ENCODE measurements around the gene TCEA3.

DNA sequence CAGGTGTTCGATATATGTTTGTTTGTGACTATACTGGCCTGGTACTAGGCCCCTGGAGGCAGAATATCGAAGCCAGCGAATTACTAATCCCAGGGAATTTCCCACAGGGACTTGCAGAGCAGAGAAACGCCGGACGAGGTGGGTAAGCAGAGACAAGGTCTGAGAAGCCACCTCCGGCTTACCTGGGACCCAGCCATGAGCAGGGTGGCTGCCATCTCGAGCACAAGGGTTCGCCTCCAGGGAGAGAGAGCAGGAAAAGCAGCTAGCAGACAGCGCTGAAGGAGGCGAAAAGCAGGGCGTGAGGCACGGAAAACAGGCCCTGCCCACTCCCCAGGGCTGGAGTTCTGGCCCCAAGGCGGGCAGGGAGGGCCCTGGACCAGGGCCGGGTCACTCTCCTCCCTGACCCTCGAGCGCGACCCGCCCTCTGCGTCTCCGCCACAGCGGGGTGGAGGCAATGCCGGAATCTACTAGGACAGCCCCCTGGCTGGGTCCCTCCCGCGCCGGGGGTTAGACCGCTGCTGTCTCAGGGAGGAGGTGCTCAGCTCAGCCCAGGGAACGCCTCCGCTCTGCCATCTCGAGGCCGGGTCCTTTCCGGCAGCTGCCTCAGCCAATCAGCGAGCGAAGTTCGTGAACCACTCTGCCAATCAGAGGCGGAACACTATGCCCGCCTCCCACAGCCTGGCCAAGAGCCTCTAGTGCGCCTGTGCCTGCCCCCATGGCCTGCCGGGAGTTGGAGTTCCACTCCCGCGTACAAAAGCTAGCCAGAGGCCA lies 56.6 kb downstream of the TCEA3 start:
- TF ChIP-seq, protein P1, sequence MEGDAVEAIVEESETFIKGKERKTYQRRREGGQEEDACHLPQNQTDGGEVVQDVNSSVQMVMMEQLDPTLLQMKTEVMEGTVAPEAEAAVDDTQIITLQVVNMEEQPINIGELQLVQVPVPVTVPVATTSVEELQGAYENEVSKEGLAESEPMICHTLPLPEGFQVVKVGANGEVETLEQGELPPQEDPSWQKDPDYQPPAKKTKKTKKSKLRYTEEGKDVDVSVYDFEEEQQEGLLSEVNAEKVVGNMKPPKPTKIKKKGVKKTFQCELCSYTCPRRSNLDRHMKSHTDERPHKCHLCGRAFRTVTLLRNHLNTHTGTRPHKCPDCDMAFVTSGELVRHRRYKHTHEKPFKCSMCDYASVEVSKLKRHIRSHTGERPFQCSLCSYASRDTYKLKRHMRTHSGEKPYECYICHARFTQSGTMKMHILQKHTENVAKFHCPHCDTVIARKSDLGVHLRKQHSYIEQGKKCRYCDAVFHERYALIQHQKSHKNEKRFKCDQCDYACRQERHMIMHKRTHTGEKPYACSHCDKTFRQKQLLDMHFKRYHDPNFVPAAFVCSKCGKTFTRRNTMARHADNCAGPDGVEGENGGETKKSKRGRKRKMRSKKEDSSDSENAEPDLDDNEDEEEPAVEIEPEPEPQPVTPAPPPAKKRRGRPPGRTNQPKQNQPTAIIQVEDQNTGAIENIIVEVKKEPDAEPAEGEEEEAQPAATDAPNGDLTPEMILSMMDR (conservative IDR thresholded peaks at IDR 0.05; ENCODE audit: low read depth in 2 of 2), result no peak
- TF ChIP-seq, protein P2, sequence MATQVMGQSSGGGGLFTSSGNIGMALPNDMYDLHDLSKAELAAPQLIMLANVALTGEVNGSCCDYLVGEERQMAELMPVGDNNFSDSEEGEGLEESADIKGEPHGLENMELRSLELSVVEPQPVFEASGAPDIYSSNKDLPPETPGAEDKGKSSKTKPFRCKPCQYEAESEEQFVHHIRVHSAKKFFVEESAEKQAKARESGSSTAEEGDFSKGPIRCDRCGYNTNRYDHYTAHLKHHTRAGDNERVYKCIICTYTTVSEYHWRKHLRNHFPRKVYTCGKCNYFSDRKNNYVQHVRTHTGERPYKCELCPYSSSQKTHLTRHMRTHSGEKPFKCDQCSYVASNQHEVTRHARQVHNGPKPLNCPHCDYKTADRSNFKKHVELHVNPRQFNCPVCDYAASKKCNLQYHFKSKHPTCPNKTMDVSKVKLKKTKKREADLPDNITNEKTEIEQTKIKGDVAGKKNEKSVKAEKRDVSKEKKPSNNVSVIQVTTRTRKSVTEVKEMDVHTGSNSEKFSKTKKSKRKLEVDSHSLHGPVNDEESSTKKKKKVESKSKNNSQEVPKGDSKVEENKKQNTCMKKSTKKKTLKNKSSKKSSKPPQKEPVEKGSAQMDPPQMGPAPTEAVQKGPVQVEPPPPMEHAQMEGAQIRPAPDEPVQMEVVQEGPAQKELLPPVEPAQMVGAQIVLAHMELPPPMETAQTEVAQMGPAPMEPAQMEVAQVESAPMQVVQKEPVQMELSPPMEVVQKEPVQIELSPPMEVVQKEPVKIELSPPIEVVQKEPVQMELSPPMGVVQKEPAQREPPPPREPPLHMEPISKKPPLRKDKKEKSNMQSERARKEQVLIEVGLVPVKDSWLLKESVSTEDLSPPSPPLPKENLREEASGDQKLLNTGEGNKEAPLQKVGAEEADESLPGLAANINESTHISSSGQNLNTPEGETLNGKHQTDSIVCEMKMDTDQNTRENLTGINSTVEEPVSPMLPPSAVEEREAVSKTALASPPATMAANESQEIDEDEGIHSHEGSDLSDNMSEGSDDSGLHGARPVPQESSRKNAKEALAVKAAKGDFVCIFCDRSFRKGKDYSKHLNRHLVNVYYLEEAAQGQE (IDR thresholded peaks at IDR 0.05; ENCODE audit: unreplicated experiment), result no peak
- TF ChIP-seq POLR2AphosphoS5 (IDR thresholded peaks at IDR 0.05; ENCODE audit: low read depth), result peak; percentile 37
- no peak for TF ChIP-seq JUNB (IDR thresholded peaks at IDR 0.05; ENCODE audit: unreplicated experiment)
- TF ChIP-seq EZH2 (IDR thresholded peaks at IDR 0.05; ENCODE audit: low read depth, unreplicated experiment), result no peak
- no peak for TF ChIP-seq CREB1 (CRISPR knock-in tag; IDR thresholded peaks at IDR 0.05; ENCODE audit: low read depth)
- TF ChIP-seq STAT1 (IDR thresholded peaks at IDR 0.05; ENCODE audit: unreplicated experiment), result no peak
- no peak for TF ChIP-seq NANOG (IDR thresholded peaks at IDR 0.05; ENCODE audit: borderline replicate concordance)
- TF ChIP-seq ZNF114 (CRISPR knock-in tag; IDR thresholded peaks at IDR 0.05), result no peak
- no peak for TF ChIP-seq ZNF331 (CRISPR knock-in tag; IDR thresholded peaks at IDR 0.05; ENCODE audit: low read depth)
- TF ChIP-seq, protein P3, sequence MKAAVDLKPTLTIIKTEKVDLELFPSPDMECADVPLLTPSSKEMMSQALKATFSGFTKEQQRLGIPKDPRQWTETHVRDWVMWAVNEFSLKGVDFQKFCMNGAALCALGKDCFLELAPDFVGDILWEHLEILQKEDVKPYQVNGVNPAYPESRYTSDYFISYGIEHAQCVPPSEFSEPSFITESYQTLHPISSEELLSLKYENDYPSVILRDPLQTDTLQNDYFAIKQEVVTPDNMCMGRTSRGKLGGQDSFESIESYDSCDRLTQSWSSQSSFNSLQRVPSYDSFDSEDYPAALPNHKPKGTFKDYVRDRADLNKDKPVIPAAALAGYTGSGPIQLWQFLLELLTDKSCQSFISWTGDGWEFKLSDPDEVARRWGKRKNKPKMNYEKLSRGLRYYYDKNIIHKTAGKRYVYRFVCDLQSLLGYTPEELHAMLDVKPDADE (IDR thresholded peaks at IDR 0.05), result peak; percentile 41; the same call in 1 of the 2 replicates
- no peak for TF ChIP-seq EZH2phosphoT487 (IDR thresholded peaks at IDR 0.05; ENCODE audit: unreplicated experiment)
- TF ChIP-seq, protein P4, sequence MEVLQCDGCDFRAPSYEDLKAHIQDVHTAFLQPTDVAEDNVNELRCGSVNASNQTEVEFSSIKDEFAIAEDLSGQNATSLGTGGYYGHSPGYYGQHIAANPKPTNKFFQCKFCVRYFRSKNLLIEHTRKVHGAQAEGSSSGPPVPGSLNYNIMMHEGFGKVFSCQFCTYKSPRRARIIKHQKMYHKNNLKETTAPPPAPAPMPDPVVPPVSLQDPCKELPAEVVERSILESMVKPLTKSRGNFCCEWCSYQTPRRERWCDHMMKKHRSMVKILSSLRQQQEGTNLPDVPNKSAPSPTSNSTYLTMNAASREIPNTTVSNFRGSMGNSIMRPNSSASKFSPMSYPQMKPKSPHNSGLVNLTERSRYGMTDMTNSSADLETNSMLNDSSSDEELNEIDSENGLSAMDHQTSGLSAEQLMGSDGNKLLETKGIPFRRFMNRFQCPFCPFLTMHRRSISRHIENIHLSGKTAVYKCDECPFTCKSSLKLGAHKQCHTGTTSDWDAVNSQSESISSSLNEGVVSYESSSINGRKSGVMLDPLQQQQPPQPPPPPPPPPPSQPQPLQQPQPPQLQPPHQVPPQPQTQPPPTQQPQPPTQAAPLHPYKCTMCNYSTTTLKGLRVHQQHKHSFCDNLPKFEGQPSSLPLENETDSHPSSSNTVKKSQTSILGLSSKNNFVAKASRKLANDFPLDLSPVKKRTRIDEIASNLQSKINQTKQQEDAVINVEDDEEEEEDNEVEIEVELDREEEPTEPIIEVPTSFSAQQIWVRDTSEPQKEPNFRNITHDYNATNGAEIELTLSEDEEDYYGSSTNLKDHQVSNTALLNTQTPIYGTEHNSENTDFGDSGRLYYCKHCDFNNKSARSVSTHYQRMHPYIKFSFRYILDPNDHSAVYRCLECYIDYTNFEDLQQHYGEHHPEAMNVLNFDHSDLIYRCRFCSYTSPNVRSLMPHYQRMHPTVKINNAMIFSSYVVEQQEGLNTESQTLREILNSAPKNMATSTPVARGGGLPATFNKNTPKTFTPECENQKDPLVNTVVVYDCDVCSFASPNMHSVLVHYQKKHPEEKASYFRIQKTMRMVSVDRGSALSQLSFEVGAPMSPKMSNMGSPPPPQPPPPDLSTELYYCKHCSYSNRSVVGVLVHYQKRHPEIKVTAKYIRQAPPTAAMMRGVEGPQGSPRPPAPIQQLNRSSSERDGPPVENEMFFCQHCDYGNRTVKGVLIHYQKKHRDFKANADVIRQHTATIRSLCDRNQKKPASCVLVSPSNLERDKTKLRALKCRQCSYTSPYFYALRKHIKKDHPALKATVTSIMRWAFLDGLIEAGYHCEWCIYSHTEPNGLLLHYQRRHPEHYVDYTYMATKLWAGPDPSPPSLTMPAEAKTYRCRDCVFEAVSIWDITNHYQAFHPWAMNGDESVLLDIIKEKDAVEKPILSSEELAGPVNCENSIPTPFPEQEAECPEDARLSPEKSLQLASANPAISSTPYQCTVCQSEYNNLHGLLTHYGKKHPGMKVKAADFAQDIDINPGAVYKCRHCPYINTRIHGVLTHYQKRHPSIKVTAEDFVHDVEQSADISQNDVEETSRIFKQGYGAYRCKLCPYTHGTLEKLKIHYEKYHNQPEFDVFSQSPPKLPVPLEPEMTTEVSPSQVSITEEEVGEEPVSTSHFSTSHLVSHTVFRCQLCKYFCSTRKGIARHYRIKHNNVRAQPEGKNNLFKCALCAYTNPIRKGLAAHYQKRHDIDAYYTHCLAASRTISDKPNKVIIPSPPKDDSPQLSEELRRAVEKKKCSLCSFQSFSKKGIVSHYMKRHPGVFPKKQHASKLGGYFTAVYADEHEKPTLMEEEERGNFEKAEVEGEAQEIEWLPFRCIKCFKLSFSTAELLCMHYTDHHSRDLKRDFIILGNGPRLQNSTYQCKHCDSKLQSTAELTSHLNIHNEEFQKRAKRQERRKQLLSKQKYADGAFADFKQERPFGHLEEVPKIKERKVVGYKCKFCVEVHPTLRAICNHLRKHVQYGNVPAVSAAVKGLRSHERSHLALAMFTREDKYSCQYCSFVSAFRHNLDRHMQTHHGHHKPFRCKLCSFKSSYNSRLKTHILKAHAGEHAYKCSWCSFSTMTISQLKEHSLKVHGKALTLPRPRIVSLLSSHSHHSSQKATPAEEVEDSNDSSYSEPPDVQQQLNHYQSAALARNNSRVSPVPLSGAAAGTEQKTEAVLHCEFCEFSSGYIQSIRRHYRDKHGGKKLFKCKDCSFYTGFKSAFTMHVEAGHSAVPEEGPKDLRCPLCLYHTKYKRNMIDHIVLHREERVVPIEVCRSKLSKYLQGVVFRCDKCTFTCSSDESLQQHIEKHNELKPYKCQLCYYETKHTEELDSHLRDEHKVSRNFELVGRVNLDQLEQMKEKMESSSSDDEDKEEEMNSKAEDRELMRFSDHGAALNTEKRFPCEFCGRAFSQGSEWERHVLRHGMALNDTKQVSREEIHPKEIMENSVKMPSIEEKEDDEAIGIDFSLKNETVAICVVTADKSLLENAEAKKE (CRISPR knock-in tag; IDR thresholded peaks at IDR 0.05), result no peak
